ENCODE results near the gene AADAT. TPM values are rescaled to one million over a fixed set of nuclear protein-coding genes. Genes with fewer than 3 reads are reported as not detected.

AADAT gene
- total and polyA plus RNA-seq, 2 of the 8 experiments (the other 6 are each of a cell fraction or from before 2014, with no cell fraction given): 6.1 to 7.7 TPM

GRCh38 chr4:170052919-170053318 lies 36.8 kb downstream of the AADAT start:
- Histone ChIP-seq H3K56ac (replicated peaks; ENCODE audit: insufficient read length, low read depth, low read length) (no peak overlapping the region), H4K20me1 (replicated peaks in 1 of 2; ENCODE audit: control insufficient read depth in 1 of 2, insufficient read depth in 2 of 2, low read length in 2 of 2) (no peaks in the 10 kb centered on the region), H3K4me2 (ENCODE audit: insufficient read depth in 1 of 2, low read depth in 2 of 2, low read length in 2 of 2) (no peak overlapping the region), H3K4me1 (replicated peaks in 1 of 4; ENCODE audit: control insufficient read depth in 3 of 4, insufficient read depth in 4 of 4, low read length in 3 of 4) (peaks cover 0 to 2% (median 0%) of the 10 kb centered on the region in 4 experiments; a peak in 1 of 7 replicates), H3K36me3 (ENCODE audit: control insufficient read depth in 2 of 4, insufficient read depth in 4 of 4, low read length in 3 of 4) (no peaks in the 10 kb centered on the region), H3K23me2 (ENCODE audit: low read depth, low read length) (no peaks in the 10 kb centered on the region), H4K8ac (ENCODE audit: extremely low read depth, insufficient read depth, low read length) (no peak overlapping the region), H2BK12ac (ENCODE audit: low read depth, low read length) (no peak overlapping the region), H3K27me3 (replicated peaks in 1 of 4; ENCODE audit: control insufficient read depth in 3 of 4, extremely low read depth in 1 of 4, insufficient read depth in 3 of 4, low read length in 3 of 4) (no peaks in the 10 kb centered on the region), H2BK15ac (ENCODE audit: low read length) (no peak overlapping the region), H3K18ac (ENCODE audit: extremely low read depth, low read length) (no peak overlapping the region), H3K4me3 (ENCODE audit: extremely low read depth in 1 of 4, insufficient read depth in 2 of 4, low read depth in 3 of 4, low read length in 4 of 4) (no peak overlapping the region), H3K14ac (ENCODE audit: insufficient read length) (no peak overlapping the region), H2AK5ac (ENCODE audit: low read depth, low read length) (no peak overlapping the region), H3K9me3 (ENCODE audit: insufficient read depth in 2 of 2, low read depth in 1 of 2, low read length in 1 of 2) (no peaks in the 10 kb centered on the region), H3K4ac (replicated peaks; ENCODE audit: insufficient read length, low read depth, low read length) (no peak overlapping the region), H4K5ac (ENCODE audit: insufficient read length, low read depth, low read length) (no peak overlapping the region), H4K91ac (replicated peaks; ENCODE audit: insufficient read length, low read length) (no peak overlapping the region), H3K79me1 (ENCODE audit: low read depth, low read length) (no peaks in the 10 kb centered on the region), H2BK120ac (replicated peaks; ENCODE audit: low read depth, low read length) (no peak overlapping the region), H3K27ac (ENCODE audit: low read depth, low read length) (no peak overlapping the region), H3K79me2 (ENCODE audit: control insufficient read depth in 1 of 2, insufficient read depth in 2 of 2, low read length in 2 of 2) (no peaks in the 10 kb centered on the region), H3K23ac (ENCODE audit: insufficient read length) (no peak overlapping the region), H2BK20ac (ENCODE audit: low read length) (no peak overlapping the region), H3K9ac (replicated peaks in 1 of 4; ENCODE audit: extremely low read depth in 1 of 4, low read depth in 3 of 4, low read length in 3 of 4) (no peak overlapping the region), H2AFZ (ENCODE audit: low read length) (no peak overlapping the region), H2BK5ac (ENCODE audit: low read depth, low read length) (no peak overlapping the region)
- ChIA-PET CTCF (ENCODE audit: partially characterized antibody) (interaction anchor here (1.2 kb wide), 1 partner anchor 18 kb away, joined by 4 read pairs; no protein-coding TSS in a partner anchor), POLR2A (ENCODE audit: partially characterized antibody) (no interaction called here)
- FAIRE-seq: no peak
- DNase-seq (ENCODE audit: low read depth in 1 of 2, low spot score in 2 of 2): no peak
- 89% methylated on average over 5 of the region's 5 CpGs; no CpG with 5 or more reads in 1 of the 2 experiments for WGBS, 2 experiments (ENCODE audit: extremely low coverage in 1 of 2, insufficient coverage in 1 of 2, insufficient read length in 1 of 2, insufficient replicate concordance in 2 of 2, low coverage in 1 of 2, low lambda C conversion rate in 2 of 2, missing lambda C conversion rate in 1 of 2)
- TF ChIP-seq SIX5 (IDR thresholded peaks at IDR 0.05; ENCODE audit: low read depth, low read length) (no peak), HDAC2 (IDR thresholded peaks at IDR 0.05; ENCODE audit: borderline replicate concordance in 1 of 2, low read depth in 2 of 2, low read length in 2 of 2) (no peak), KDM1A (IDR thresholded peaks at IDR 0.05; ENCODE audit: borderline replicate concordance, low read length) (no peak), KDM5A (IDR thresholded peaks at IDR 0.05; ENCODE audit: low read length) (no peak), SIN3A (conservative IDR thresholded peaks at IDR 0.05 in 1 of 2, IDR thresholded peaks at IDR 0.05 in 1 of 2; ENCODE audit: low read depth in 1 of 2, low read length in 2 of 2) (no peak), CBX8 (IDR thresholded peaks at IDR 0.05; ENCODE audit: borderline replicate concordance, low read depth, low read length) (no peak), GABPA (IDR thresholded peaks at IDR 0.05; ENCODE audit: borderline replicate concordance, insufficient read depth, low read length) (no peak), GTF2F1 (IDR thresholded peaks at IDR 0.05; ENCODE audit: borderline replicate concordance, low read depth, low read length) (no peak), SAP30 (IDR thresholded peaks at IDR 0.05; ENCODE audit: insufficient read depth, insufficient replicate concordance, low read length) (no peak)

Data from H1 (cell line).